Measurements from ENCODE around the gene RBM20.
A peak's percentile ranks its signal among the peaks of the same experiment; 100 is the strongest.
"Not testable (repeated sequence)": the region's sequence is repeated elsewhere in the genome, so short reads cannot be mapped to it uniquely, and the experiment has no call there.

Gene RBM20

DNA sequence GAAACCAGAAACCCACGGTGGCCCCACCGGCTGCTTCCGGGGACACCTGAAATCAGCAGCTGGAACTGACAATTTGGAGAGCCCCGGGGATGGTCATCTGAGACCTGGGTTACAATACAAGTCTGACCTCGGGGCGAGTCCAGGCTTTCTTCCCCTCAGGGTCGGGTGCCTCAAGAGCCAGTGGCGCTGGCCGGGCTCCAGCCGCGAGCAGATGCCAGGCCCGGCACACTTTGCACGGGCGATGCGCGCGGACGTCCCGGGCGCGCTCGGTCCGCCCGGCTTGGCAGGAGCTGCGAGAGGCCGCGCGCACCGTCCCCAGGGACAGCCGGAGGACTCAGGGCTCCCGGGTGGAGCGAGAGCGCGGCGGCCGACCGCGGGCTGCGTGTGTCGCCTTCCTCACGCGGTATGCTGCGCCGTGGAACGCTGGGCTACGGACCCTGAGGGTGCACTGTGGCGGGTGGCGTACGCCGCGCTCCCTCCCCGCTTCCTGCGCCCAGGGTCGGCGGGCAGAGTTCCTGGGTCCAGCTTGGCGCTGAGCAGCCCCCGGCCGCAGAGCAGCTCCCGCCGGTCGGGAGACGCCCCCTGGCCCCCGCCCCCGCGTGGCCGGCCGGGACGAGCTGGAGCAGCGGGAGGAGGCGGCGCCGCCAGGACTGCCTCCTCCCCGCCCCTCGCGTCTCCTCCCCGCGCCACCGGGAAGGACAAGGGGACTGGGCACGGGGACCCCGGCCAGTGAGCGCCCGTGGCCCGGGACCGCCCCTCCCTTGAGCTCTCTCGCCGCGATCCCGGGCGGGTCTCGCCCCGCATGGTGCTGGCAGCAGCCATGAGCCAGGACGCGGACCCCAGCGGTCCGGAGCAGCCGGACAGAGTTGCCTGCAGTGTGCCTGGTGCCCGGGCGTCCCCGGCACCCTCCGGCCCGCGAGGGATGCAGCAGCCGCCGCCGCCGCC lies at the start of gene RBM20:
Gene RBM20, plus strand, starts transcription at position 684 of the 945 bp plus-strand sequence. Its CDS starts 119 bp downstream, at position 803.
- DNase-seq (ENCODE audit: low read depth) = no peak

- DNase-seq (ENCODE audit: low read depth) = no peak
Measured at GRCh38 chr10:110597476-110597875, 46.7 kb upstream of the RBM20 start.

DNA sequence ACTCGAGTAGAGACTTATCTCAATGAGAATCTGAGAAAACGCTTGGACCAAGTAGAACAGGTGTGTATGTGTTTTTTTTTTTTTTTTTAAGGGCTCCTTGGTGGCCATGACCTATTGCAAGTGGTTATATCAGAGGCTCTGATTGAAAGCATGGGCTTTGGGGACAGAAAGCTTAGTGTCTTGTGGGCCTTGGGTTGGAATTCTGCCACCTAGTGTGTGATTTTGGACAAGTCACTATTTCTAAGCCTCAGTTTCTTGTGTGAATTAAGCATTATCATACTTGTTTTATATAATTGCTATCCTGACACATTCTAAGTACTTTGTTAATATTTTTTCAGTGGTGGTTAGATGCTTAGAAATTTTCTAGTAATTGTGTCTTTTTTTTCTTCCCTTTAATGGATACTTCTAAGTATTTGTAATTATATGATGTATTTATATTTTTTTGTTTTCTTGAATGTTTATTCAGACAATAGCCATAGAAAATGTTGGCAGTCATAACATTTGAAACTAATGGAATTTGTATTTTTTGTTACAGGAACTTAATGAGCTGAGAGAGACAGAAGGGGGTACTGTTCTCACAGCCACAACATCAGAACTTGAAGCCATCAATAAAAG lies 43.5 kb upstream of the RBM20 start:
- peak; percentile 20 for DNase-seq (ENCODE audit: low read depth)

- no peak for DNase-seq (ENCODE audit: low read depth)
Measured at GRCh38 chr10:110601581-110601980, 42.6 kb upstream of the RBM20 start.

DNA sequence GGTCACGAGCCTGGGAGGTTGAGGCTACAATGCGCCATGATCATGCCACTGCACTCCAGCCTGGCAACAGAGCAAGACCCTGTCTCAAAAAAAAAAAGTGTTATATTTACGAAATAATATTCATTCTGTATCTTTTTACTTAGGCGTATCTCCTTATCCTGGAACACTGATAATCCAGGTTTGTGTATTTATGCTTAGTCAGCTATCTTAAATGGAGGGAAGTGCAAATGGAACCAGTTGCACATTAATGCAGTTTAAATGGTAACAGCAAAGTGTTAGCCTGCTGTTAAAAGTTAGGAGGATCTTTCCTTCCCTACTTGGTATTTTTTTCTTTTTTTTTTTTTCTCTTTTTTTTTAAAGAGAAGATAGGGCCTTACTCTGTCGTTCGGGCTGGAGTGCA lies 36.0 kb upstream of the RBM20 start:
- no peak for DNase-seq (ENCODE audit: low read depth)

GRCh38 chr10:110609605-110610004 lies 34.5 kb upstream of the RBM20 start:
- no peak for DNase-seq (ENCODE audit: low read depth)

DNA sequence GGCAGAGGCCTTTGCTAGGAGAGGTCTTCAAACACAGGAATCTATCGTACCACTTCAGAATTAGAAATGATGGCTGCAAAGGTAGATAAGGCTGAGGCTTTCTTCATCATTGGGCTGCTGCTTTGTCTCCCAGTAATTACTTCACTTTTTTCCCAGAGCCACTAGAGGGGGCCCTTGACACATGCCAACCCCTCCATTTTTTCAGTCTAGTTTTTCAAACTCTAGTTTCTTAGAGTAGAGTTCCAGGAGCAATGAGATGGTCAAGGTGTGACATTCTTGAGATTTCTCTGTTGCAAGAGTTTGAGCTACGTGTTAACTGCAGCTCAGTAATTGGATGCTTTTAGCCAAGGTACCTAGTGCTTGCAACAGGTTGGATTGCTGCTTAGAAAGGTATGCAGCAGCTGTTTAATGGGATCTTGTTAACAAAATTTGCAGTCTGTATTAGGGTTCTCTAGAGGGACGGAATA lies 33.8 kb upstream of the RBM20 start:
- DNase-seq (ENCODE audit: low read depth) = peak; percentile 22

GRCh38 chr10:110610781-110611180 lies 33.4 kb upstream of the RBM20 start:
- not testable (repeated sequence) for DNase-seq (ENCODE audit: low read depth)

DNA sequence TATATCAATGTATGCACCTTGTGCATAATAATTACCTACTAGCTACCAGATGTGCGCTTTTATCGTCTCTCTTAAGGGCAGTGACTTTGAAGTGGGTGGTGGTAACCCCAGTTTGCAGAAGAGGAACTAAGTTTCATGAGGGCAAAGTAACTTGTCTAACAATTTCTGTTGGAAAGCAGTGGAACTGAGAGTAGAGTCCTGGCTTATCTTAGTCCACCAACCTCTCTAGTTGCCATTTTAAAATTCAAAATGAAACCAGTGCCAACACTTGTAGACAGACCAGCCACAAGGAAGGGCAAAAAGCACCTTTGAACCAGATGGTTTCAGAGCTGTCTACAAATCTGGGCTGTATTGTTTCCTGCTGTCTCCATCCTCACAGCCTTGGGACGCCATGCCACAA lies 32.0 kb upstream of the RBM20 start:
- no peak for DNase-seq (ENCODE audit: low read depth)

DNA sequence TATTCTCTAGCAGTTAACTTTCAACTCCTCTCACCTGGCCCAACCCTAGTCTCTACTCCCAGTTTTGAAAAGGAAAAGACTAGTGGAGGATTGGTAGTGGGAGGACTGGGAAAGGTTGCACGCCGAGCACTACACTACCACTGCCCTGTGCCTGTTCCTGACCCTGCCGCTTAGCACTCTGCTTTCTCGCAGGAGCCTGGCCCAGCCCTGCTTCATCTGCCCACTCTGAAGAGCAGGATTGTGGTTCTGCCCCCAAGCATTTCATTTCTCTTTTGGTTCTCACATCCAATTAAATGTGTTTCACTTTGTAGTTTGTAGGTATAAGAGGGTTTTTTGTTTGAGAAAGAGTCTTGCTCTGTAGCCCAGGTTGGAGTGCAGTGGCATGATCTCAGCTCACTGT lies 31.5 kb upstream of the RBM20 start:
- no peak for DNase-seq (ENCODE audit: low read depth)

- no peak for DNase-seq (ENCODE audit: low read depth)
Measured at GRCh38 chr10:110613341-110613995, 30.7 kb upstream of the RBM20 start.

GRCh38 chr10:110613996-110614495 lies 30.1 kb upstream of the RBM20 start:
- no peak for DNase-seq (ENCODE audit: low read depth)

GRCh38 chr10:110615057-110615747 lies 28.9 kb upstream of the RBM20 start:
- DNase-seq (ENCODE audit: low read depth) = no peak

DNA sequence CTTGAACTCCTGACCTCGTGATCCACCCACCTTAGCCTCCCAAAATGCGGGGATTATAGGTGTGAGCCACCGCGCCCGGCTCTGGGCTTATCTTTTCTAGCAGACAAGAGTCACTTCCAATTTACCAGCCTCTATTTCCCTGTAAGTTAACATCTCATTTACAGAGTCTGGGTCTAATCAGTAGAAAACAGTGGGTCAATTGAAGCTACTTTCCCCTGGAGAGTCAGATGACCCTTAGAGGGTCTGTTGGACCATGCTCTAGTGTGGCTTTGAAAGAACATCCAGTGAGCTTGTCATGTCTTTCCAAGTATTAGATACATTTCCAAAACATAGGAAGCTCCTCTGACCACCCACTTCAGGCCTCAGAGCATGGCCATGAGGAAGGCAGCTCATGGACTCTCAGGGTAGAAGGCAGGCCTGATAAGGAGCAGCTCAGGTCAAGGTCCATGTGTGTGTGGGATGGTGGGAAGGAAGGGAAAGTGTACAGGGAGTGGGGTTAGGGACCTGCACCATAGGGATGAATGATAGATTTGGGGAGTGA lies 27.6 kb upstream of the RBM20 start:
- no peak for DNase-seq (ENCODE audit: low read depth)

- DNase-seq (ENCODE audit: low read depth) = no peak
Measured at GRCh38 chr10:110617425-110618229, 26.5 kb upstream of the RBM20 start.

DNA sequence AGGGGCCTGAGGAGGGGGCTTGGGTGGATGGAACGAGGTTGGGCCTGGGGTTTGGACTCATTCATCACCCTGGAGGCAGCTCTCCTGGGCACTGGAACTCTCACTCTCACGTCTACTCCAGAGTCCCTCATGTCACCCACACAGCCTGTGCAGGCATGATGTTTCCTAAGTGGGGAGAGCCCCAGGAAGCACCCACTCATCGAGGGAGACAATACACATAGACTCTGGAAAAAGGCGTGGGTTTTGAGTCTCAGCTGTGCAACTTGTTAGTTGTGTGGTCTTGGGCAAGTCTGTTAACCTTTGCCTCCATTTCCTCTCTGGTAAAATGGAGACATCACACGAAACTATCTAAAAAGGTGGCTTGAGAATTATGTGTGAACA lies 25.9 kb upstream of the RBM20 start:
- DNase-seq (ENCODE audit: low read depth) = no peak

- DNase-seq (ENCODE audit: low read depth) = no peak
Measured at GRCh38 chr10:110619514-110620397, 24.4 kb upstream of the RBM20 start.

DNA sequence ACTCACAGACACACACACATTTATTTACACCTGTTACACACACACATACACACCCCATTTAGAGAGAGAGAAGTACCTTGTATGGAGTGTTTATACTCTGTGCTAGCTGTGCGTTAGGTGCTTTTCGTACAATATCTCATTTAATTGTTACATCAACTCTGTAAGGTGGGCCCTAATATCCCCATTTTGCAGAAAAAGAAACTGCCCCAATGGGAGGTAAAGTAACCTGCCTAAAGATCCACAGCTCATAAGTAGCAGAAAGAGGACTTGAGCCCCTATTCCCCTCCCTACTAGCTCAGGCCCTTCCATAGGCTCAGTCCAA lies 23.8 kb upstream of the RBM20 start:
- no peak for DNase-seq (ENCODE audit: low read depth)

DNA sequence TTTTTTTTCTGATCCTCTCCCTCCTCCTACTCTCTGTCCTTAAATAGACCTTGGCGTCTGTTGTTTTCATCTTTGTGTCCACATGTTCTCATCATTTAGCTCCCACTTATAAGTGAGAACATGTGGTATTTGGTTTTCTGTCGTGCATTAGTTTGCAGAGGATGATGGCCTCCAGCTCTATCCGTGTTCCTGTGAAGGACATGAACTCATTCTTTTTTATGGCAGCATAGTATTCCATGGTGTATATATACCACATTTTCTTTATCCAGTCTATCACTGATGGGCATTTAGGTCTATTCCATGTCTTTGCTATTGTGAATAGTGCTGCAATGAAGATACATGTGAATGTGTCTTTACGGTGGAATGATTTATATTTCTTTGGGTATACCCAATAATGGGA lies 20.8 kb upstream of the RBM20 start:
- DNase-seq (ENCODE audit: low read depth) = not testable (repeated sequence)

- DNase-seq (ENCODE audit: low read depth) = no peak
Measured at GRCh38 chr10:110625356-110625894, 18.7 kb upstream of the RBM20 start.
